Stimulated activated CD4-positive, alpha-beta T cell treated with anti-CD3 and anti-CD28 coated beads, Interleukin-4, amount 100 ng/mL, for 48 hours (primary cell): ENCODE data around the gene AGO3.
"Not testable (repeated sequence)": the region's sequence is repeated elsewhere in the genome, so short reads cannot be mapped to it uniquely, and the experiment has no call there.

Experiments
- DNase-seq, 2 donors: peaks; one replicate each; pipeline ENCODE4 v3.0.0-alpha.2; 2020; ENCODE audit warnings: low read depth in 2 of 2

The AGO3 gene

DNA sequence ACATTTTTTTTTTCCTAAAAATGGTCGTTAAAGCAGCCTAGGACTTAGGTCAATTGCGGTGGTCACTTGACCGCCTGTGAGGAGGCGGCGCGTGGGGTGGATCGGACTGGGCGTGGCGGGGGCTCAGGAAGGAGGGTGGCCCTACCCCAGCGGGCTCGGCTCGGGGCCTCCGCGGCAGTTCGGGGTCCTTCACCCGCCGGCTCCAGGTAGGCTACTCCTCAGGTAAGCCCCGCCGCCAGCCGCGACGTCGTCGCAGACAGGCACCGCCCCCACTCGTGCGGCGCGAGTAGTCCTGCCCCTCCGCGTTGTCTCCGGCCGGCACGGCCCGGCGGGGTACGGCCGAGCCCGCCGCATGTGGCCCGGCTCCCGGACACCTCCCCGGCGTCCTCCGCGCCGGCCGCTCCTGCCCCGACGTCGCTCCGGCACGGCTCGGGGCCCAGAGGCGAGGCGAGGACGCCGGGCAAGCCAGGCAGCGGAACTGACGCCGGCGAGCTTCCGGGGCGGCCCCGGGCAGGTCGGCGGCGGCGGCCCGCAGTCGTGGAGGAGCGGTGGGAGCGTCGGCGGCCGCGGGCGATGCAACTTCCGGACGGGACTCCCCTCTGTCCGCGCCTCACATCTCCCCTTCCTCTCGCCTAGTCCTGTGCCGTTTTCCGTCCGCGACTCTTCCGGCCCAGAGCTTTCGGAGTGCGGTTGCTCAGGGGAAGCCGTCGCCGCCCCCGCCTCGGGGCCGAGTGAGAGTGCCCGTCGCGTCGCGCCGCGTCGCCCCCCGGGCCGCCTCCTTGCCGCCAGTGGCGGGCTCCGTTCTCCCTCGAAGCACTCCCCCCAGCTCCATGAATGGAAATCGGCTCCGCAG, at the start of gene AGO3:
TSS of gene AGO3 (plus strand) at position 513 of the 853 bp plus-strand sequence. CDS start at position 835, 322 bp downstream.
- peak; percentile 76 to 85 for DNase-seq

DNA sequence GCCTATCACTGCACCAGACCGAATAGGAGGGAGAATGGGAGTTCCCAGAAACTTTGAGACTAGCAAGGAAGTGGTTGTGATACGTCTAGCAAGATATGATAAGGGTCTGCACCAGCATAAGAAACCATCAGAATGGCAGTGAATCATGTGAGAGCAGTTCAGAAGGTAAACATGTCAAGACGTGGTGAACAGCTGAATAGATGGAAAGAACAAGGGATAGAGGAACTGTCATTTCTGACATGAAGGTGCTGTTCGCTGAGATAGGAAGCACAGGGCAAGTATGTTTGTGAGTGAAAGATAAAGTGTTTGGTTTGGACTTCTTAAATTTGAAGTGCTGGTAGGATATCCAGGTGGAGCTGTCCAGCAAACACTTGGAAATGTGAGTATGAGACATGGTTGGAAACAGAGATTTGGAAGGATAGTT, 49.0 kb upstream of the AGO3 start:
- DNase-seq = no peak

GRCh38 chr1:35882586-35882944, 48.3 kb upstream of the AGO3 start:
- DNase-seq = no peak

DNA sequence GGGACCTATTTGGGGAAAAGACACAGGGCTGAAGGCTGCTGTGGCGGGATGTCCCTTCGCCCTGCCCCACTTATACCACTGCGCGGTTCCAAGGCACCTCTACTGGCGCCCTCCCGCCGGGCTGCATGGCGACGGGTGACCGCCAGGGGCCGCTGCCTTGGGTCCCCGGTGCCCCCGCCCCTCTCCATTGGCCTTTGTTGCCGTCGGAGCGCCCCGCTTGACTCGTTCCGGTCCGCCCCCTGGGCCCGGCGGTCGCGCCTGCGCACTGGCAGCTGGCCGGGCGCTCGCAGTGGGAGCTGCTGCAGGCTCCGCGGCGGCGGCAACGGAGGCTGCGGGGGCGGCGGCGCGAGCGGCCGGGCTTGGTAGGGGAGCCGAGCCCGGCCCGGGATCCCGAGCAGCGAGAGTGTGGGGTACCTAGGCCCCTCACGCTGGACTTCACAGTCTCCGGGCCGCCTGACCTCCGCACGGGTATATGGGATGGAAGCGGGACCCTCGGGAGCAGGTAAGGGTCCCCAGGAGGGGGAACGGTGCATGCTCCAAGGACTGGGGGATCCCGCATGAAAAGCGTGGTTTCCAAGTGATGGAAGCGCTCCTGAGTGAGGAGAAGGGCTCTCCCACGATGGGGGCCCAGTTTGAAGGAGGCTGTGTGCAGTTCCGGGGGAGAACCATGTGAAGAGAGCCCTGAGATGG, 47.8 kb upstream of the AGO3 start, which contains the start of gene AGO1:
TSS of gene AGO1 (plus strand) at position 265 of the 690 bp plus-strand sequence. CDS start at position 478, 213 bp downstream.
- DNase-seq = peak; percentile 95 to 96

- DNase-seq = peak; percentile 20 to 35
Observed at GRCh38 chr1:35883635-35884101, 47.2 kb upstream of the AGO3 start.

- no peak for DNase-seq
Observed at GRCh38 chr1:35884934-35885333, 46.0 kb upstream of the AGO3 start.

DNA sequence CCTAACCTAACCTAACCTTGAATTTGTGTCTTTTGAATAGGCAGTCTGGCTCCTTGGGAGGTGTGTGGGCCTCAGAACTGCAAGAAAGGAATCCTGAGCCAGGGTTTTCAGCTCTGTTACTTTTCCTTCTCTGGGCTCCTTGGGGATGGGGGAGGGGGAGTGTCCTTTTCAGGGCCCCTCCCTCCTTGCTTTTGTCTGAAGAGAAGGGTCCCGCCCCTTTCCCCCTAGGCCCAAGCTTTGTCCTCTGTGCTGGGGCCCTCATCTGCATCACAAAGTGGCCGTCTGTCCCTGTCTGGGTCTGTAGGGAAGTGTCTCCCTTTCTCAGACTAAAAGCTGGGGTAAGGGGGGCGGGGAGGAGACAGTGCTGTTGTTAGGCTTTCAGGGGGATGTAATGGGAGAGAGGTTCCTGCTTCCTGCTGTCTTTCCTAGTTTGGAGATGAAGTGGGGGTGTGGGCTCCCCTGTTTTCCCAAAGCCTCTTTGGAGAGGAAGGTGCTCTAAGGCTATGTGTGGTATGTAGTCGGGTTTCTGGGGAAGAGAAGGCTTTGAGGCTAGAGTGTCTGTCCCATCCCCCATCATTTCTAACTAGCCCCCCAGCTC, 44.8 kb upstream of the AGO3 start:
- no peak for DNase-seq

- no peak for DNase-seq
Observed at GRCh38 chr1:35886577-35887431, 44.1 kb upstream of the AGO3 start.

DNA sequence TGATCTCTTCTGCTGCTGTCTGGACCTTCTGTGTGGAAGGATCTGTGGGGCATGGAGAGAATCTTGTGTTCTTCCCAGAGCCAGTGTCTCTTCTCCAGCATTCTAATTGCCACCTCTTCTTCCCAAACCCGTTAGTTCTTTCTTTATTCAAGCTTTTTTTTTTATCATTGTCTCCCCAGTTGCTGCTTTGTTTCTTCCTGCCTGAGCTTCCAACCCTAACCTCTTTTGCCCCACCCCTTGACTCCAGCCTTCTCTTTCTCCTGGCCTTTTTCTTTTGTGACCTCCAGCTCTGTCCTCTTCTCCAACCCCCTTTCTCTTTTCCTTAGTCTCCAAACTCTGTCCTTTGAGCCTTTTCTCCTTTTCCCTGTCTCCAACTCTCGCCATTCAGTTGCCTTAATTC, 43.4 kb upstream of the AGO3 start:
- DNase-seq = no peak

DNA sequence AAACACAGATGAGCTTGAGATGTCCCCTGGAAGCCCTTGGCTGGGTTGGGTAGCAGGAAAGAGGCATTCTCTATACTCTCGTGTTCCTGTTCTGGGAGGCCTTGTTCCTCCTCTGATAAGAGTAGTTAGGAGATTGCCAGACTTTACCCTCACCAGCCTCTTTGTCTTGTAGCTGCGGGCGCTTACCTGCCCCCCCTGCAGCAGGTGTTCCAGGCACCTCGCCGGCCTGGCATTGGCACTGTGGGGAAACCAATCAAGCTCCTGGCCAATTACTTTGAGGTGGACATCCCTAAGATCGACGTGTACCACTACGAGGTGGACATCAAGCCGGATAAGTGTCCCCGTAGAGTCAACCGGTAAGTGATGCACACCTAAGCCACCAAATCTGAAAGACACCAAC, 42.6 kb upstream of the AGO3 start:
- no peak for DNase-seq

- DNase-seq = not testable (repeated sequence)
Observed at GRCh38 chr1:35888981-35889380, 41.9 kb upstream of the AGO3 start.

GRCh38 chr1:35893051-35893879, 37.6 kb upstream of the AGO3 start:
- DNase-seq = no peak

DNA sequence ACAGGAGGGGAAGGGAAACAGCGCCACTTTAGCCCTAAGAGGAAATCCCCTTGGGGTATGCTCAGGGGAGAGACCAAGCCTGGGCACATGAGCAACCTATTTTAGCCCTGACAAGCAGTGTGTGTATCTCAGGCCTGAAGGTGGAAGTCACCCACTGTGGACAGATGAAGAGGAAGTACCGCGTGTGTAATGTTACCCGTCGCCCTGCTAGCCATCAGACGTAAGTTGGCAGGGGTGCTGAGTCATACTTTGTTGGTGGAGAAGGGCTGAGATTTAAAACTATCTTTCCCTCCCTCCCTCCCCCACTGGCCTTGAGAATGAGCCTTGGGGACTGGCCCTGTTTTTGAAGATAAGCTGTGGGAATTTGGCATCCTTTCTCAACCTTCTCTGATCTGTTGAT, 36.7 kb upstream of the AGO3 start:
- no peak for DNase-seq

GRCh38 chr1:35894656-35895055, 36.2 kb upstream of the AGO3 start:
- no peak for DNase-seq

DNA sequence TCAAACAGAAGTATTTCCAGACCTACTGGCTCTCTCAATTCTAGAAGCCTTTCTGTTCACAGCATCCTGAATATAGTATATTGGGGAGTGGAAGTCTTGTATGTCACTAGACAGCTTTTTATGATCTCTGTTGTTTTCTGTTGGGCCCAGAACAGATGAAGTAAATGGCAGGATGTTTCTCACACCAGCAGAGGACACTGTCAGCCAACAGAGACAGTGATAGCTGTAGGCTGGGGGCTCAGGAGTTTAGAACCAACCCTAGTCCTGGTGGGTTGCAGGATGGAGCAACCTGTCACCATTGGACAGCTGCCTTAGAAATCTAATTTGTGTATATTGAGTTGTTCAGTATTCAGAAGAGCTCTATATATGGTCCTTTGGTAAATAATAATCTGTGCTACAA, 31.0 kb upstream of the AGO3 start:
- no peak for DNase-seq

DNA sequence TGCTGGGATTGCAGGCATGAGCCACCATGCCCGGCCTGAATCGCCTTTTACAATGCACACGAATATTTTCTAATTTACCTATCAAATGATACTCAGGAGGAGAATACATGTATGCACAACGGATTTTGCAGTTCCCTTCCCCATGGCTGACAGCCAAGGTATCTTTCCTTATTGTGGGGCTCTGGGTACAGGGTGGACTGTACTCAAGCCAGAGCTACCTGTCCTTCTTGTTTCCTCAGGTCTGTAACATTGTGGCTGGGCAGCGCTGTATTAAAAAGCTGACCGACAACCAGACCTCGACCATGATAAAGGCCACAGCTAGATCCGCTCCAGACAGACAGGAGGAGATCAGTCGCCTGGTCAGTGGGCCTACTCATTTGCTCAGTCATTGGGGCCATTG, 29.7 kb upstream of the AGO3 start:
- DNase-seq = no peak

DNA sequence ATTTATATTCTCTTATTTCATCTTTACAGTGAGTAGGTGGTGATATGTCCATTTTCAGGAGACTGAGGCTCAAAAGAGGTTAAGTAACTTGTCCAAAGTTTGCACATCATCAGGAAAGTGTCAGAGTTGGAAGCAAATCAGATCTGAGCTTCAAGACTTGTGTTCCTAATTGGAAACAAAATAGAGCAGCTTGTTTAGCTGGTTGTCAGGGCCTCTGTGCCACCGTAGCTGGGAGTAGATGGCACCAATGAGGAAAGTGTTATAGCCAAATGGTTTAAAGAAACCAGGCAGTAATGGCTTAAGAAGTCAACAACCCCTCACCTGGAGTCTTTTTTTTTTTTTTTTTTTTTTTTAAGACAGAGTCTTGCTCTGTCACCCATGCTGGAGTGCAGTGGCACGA, 28.2 kb upstream of the AGO3 start:
- no peak for DNase-seq

- no peak for DNase-seq
Observed at GRCh38 chr1:35914717-35915116, 16.2 kb upstream of the AGO3 start.

DNA sequence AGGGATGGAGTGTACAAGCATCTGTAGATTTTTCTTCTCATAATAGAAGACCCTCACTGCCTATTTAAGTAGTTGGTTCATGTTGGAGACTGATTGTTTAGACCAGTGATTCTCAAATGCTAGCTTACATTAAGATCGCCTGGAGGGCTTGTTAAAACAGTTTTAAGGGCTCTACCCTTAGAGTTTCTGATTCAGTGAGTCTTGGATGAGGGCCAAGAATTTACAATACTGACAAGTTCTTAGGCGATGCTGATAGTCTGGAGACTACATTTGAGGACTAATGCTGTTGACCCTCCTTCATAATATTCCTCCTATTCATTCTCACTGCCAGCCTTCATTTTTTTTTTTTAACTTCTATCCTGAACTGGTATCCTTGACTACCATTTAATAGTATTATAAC, 15.2 kb upstream of the AGO3 start:
- no peak for DNase-seq

DNA sequence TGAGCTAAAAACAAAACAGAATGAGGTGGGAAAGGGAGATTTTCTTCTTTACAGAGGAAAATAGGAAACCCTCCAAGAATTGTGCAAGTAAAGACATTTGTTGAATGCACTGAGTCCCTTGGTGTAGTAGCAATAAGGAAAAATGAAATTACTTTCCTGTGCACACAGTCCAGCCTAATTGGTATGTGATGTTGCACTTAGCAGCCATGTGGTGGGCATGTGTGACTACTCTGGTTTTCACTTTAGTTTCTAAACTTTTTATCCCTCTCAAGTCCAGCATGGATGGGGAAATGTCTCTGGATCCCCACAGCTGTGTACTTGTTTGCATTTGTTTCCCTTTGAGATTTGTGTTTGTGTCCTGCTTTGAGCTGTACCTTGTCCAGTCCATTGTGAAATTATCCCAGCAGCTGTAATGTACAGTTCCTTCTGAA, 7.1 kb upstream of the AGO3 start:
- DNase-seq = no peak

DNA sequence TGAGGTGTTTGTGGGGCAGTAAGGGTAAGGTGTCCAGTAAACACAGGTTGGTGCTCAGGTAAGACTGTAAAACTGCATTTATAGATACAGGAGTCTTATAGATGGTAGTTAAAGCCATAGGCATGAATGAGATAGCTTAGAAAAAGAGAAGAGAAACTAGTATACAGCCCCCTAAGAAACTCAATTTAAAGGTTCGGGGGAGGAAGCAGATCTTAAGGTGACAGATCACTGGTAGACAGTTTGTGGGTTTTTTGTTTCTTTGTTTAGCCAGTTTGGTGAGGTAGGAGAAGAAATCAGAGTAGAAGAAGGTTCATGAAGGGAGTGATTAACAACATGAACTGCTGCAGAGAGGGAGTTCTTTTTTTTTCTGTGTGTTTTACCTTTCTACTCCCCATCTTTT, 6.1 kb upstream of the AGO3 start:
- DNase-seq = no peak
